HEK293 (cell line): ENCODE results near the gene CBX8.

ENCODE experiments used
- CTCF ChIP-seq: fragments of 450-650 bp; formaldehyde crosslinking; IDR thresholded peaks from 2 replicates; pipeline ENCODE4 v1.5.1; 2016; ENCODE audit warnings: missing biosample characterization, missing genetic modification characterization
- KLF1 ChIP-seq: fragments of 450-650 bp; formaldehyde crosslinking; IDR thresholded peaks from 2 replicates; pipeline ENCODE4 v1.5.1; 2016; ENCODE audit warnings: missing biosample characterization, missing genetic modification characterization
- PRDM4 ChIP-seq: fragments of 450-650 bp; formaldehyde crosslinking; IDR thresholded peaks from 2 replicates; pipeline ENCODE4 v1.5.1; 2017; ENCODE audit warnings: missing biosample characterization, missing genetic modification characterization
- ZBTB1 ChIP-seq: fragments of 450-650 bp; formaldehyde crosslinking; IDR thresholded peaks from 2 replicates; pipeline ENCODE4 v1.5.1; 2016; ENCODE audit warnings: missing biosample characterization, missing genetic modification characterization
- ZBTB26 ChIP-seq: fragments of 450-650 bp; formaldehyde crosslinking; optimal IDR thresholded peaks from 2 replicates; pipeline ENCODE3; 2016; ENCODE audit warnings: missing biosample characterization, mild to moderate bottlenecking, missing genetic modification characterization
- ZNF114 ChIP-seq: fragments of 450-650 bp; formaldehyde crosslinking; IDR thresholded peaks from 2 replicates; pipeline ENCODE4 v1.5.0; 2017; ENCODE audit warnings: missing biosample characterization, missing genetic modification characterization
- ZNF18 ChIP-seq: fragments of 450-650 bp; formaldehyde crosslinking; IDR thresholded peaks from 2 replicates; pipeline ENCODE4 v1.5.1; 2016; ENCODE audit warnings: missing biosample characterization, missing genetic modification characterization
- ZNF184 ChIP-seq: fragments of 450-650 bp; IDR thresholded peaks from 2 replicates; pipeline ENCODE4 v1.5.1; 2018; ENCODE audit warnings: missing biosample characterization, mild to moderate bottlenecking, missing genetic modification characterization
- ZNF274 ChIP-seq, 2 experiments: fragments of 200-500 bp in 1 of 2; fragments of 450-650 bp in 1 of 2; sonication (Bioruptor generic) in 1 of 2; formaldehyde crosslinking in 1 of 2; IDR thresholded peaks; 2 replicates each; pipeline versions ENCODE4 v1.5.1 to v1.6.1; 2014 to 2016; ENCODE audit warnings: borderline replicate concordance in 1 of 2, inconsistent platforms in 1 of 2, low read length in 1 of 2, missing biosample characterization in 1 of 2, missing genetic modification characterization in 1 of 2
- ZNF423 ChIP-seq: fragments of 450-650 bp; formaldehyde crosslinking; IDR thresholded peaks from 2 replicates; pipeline ENCODE4 v1.5.1; 2016; ENCODE audit warnings: missing biosample characterization, missing genetic modification characterization

GRCh38 chr17:79760197-79760906 lies 36.5 kb downstream of the CBX8 start:
- TF ChIP-seq ZNF18 (tag by site-specific recombination) (no peak), PRDM4 (tag by site-specific recombination) (no peak), ZNF184 (no peak), CTCF (tag by site-specific recombination) (no peak), ZNF114 (tag by site-specific recombination) (no peak), ZNF274 (IDR thresholded peaks at IDR 0.05; ENCODE audit: low read length) (no peak), ZNF274 (tag by site-specific recombination; IDR thresholded peaks at IDR 0.05; ENCODE audit: borderline replicate concordance) (no peak), ZBTB26 (tag by site-specific recombination) (no peak), ZBTB1 (tag by site-specific recombination) (no peak), ZNF423 (tag by site-specific recombination) (no peak), KLF1 (tag by site-specific recombination) (no peak)
